HG02642 (cell line): ENCODE measurements around the gene ARL14.
"Not testable (repeated sequence)": the region's sequence is repeated elsewhere in the genome, so short reads cannot be mapped to it uniquely, and the experiment has no call there.

ENCODE experiments used
- ATAC-seq: cut with Tn5 transposase; IDR thresholded peaks from one replicate; pipeline ENCODE4 v1.9.1; 2021; ENCODE audit warnings: mild to moderate bottlenecking; ENCODE audit not compliant: unreplicated experiment, poor library complexity

Gene ARL14

DNA sequence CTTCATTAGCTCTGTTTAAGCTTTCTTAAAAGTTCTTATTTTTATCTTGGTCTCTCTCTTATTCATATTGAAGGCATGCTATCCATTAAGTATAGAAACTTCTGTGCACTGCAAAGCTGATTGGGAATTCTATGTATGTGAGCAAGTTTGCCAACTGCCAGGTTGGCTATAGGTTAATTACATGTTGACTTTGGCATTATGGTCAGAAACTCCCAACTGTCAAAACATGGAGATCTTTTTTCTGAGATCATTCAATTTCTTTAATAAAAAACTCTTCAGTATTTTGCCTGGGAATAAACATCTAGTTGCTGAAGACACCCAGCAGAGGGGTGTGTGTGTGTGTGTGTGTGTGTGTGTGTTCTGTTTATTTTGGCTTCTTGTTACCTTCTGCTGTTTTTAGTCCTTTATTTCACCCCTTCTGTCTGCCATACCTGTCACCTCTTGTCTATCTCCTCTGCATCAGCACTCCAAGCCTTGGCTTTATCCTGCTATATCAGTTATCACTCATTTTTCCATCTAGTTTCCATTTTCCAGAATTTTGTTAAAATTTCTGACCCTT is 1.3 kb upstream of the ARL14 start:
- no peak for ATAC-seq

DNA sequence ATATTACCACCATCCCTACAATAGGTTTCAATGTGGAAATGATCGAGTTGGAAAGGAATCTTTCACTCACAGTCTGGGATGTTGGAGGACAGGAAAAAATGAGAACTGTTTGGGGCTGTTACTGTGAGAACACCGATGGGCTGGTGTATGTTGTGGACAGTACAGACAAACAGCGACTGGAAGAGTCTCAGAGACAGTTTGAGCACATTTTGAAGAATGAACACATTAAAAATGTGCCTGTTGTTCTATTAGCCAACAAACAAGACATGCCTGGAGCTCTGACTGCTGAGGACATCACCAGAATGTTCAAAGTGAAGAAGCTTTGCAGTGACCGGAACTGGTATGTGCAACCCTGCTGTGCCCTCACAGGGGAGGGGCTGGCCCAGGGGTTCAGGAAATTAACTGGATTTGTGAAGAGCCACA is 510 bp downstream of the ARL14 start:
- no peak for ATAC-seq

DNA sequence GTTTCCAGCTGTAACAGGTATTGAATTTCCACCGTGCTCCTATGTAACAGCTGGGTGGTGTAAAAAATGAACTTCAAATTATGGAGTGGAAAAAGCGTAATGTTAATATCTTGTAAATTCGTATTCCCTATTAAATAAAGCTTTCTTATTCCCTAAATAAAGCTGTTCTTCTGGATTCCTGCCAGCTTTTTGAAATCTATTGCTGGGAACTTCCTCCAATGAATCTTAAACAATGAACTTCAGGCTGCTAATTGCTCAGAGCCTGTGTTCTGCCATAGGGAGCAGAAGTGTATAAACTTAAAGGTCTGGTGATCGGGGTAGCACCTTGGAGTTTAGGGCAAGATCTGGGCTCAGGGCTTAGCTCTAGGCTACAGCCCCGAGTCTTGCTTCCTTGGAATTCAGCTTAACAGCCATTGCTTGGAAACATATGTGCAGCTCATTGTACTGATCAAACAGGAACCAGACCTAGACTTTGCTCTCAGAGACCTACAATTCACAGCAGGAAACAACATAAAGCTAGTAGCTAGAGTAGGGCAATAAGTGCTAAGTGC is 1.4 kb downstream of the ARL14 start:
- ATAC-seq, result no peak

DNA sequence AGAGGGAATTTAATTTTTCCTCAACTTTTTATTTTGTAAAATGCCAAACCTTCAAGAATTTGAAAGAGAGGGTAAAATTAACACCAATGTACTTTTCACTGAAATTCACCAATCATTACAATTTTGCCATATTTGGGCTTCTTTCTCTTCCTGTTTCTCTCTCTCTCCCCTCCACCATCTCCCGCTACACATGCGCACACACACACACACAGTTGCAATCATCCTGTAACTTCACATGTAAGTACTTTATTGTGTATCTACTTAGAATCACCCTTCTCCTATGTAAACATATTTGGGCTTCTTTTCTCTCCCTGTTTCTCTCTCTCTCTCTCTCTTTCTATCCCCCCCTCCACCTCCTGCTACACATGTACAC is 7.4 kb downstream of the ARL14 start:
- ATAC-seq, result no peak

DNA sequence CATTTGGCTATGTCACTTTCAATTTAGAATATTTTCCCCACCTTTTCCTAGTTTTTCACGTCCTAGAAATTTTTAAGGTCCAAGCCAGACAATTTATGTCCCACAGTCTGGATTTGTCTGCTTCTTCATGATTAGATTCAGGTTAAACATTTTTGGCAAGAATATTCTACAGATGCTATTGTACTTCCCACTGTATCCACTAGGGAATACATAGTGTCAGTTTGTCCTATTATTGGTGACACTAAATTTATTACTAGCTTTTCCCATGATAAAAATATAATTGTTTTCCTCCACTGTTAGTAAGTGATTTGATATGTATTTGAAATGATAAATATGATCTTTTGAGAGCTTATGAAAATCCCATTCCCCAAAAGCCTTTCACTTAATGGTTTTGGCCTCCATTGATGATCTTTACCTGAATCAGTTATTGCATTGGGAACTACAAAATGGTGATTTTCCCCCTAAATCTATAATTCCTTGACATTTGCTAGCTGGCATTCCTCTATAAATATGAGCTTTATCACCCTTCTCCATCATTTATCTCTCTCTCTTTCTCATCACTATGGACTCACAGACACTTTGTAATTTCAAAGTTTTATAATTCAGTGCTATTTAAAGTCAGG is 8.3 kb downstream of the ARL14 start:
- no peak for ATAC-seq

DNA sequence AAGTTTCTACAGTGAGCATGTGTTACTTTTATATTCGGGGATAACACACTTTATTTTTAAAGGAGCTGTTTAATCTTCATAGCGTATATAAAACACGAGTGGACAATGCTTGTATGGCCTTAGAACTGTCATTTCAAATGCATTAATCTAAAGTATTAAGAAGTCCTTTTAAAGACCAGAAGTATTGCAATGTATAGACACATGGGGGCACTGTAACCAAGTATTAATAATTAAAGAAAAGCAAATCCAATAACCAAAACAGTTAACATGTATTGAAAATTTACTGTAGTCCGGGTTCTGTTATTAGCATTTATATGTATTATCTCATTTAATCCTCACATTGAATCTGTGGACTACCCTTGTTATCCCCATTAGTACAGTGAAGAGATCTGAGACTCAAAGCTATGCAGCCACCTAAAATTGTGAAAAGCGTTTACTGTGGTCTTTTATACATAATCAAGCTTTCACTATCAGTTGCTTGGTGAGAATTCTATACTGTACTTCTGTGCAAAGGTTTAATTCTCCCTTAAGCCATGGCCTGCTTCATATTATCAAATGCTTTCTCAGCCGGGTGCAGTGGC is 10.1 kb downstream of the ARL14 start:
- no peak for ATAC-seq

DNA sequence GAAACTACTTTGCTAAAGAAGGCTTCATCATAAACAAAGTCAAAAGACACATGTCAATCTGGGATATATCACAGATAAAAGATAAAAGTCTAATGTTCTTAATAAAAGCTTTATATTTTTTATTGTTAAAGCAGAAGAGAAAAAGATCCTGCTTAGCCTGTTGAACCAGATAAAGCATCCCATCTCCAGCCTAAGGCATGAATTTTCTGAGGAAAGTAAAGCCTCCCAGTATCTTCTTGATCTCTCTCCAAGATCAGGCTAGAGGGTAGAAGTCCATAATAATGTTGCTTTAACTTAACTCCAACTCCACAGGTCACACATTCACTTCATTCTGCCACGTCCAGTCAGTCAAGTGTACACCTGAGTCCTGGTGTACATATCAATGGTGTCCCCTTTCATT is 14.2 kb downstream of the ARL14 start:
- ATAC-seq, result no peak

DNA sequence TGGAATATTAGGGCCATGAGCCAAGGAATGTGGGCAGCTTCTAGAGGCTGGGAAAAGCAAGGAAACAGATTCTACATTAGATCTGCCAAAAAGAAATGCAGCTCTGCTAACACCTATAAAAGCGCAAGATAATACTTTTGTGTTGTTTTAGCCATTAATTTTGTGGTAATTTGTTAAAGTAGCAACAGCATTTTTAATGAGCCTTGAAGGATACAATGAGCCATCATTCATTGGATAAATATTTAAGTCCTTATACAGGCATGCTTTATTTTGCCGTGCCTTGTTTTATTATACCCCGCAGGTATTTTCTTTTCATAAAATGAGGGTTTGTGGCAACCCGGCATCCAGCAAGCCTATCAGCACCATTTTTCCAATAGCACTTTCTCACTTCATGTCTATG is 15.0 kb downstream of the ARL14 start:
- no peak for ATAC-seq

DNA sequence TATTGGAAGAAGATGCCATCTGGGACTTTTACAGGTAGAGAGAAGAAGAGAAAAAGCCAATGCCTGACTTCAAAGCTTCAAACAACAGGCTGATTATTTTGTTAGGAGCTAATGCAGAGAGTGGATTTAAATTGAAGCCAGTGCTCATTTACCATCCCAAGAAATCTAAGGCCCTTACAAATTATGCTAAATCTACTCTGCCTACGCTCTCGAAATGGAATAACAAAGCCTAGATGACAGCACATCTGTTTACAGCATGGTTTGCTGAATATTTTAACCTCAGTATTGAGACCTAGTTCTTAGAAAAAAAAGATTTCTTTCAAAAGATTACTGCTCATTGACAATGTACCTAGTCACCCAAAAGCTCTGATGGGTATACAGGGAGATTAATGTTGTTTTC is 16.2 kb downstream of the ARL14 start:
- no peak for ATAC-seq

DNA sequence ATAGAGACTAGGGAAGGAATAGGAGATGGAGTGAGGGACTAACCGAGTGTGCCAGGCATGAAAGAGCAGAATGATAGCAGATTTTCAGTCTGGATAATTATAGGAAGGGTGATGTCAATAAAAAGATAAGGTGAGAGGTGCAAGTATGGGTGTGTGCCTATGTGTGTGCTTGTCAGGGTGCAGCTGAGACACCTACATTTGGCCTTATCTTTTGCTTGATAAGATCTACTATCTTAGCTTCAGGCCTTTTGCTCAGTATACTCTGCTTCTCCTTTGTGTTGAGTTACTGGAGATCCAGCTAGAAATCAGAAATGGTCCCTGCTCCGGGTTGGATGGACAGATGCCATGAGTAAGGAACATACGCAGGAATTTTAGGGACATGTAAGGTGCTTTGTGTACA is 17.4 kb downstream of the ARL14 start:
- no peak for ATAC-seq

DNA sequence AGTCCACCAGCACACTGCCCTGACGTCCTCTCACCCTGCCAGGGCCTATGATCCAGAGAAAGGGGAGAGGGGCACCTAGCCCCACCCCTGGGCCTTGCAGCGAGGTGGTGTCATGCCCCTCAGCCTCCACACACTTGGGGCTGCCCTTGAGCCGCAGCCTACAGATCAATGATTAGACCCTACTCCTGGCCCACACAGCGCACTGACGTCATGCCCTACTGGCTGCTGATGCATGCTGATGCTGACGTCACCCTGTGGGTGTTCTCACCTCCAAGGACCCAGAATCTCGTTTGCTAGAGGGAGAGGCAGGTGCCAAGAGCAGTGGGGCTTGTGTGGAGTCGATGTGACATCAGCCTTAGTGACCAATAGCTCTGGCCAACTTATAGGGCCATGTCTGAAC is 18.0 kb downstream of the ARL14 start:
- ATAC-seq, result no peak

DNA sequence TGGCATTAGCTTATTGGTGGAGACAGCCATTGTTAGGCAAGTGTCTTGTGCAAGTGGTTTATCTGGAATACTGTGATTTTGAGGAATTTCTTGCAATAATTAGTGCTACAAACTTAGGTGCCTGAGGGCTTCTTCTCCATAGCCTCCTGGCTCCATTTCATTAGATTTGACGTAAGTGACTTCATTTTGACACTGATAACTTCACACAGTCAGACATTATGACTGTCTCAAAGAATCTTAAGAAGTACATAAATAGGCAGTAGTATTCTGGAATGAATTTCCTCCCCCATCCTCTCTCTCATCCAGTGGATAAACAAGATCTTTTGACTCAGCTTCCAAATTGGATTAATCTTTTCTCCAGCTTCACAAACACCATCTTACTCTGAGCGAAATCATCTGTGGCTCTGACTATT is 19.0 kb downstream of the ARL14 start:
- ATAC-seq, result no peak

DNA sequence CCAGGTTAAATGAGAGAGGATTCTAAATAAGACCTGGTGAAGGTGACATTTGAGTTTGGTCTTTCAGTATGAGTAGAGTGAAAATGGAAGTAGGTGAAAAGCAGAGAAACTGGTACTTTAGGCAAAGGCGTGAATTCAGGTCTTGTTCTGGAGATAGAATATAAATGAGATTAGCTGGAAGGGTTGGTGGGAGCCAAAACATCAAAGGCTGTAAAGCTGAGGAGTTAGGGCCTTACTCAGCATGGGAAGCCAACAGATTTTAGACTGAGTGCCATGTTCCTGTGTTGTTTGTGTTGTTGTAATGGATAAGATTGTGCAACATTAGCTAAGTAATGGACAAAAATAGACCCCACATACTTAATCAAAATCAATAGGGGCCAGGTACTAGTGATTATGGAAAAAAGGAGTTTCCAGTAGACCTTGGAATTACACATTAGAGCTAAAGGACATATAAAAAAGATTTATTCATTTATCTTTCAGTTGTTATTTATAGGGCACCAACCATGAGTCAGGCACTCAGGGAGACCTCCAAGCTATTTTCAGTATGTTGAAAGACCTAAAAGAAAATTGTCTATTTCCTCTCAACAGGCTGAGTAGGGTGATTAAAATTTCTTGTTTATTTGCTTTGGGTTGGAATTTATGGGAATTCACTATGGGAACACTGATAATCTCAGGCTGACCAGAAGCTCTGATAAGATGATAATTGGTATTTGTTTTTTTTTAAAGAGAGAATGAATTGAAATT is 20.8 kb downstream of the ARL14 start:
- peak; percentile 48 for ATAC-seq

DNA sequence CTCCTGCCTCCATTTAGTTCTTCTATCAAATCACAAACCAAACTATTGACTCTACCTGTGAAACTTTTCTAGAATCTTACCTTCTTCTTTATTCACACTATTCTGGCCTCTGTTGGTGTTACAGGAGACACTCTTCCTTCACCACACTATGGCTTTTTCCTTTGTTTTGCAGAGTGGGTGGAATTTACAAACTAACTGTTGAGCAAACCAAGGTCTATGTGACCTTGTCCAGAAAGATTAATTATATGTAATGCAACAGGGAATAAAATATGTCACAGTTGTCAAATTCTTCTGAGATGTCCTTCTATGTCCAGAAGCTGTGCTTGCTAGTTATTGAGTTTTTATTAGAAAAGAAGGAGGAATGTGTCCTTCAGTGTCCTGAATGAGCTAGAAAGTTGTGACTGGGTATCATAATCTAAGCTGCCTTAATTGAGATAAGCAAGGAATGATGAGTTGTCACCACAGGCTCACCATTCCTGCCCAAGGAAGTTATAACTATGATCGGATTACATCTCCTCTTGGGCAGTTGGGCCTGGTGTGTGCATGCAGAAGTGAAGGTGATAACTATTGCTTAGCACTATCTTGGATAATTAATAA is 21.7 kb downstream of the ARL14 start:
- ATAC-seq, result no peak

DNA sequence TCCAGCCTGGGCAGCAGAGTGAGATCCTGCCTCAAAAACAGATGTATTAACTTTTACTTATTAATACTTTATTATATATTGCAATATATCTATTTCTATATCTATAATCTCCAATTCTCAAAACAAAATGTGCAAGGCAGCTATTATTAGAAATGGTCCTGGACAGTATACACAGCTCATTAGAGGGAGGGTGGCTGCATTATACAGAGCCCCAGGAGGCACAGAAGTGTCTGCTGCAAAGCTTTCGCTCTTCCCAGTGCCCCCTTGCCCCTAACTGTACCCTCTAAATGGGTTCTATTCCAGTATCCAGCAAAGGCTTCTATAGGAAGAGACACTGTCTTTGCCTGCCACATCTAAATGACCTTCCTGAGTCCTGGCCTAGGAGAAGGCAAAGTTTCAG is 24.5 kb downstream of the ARL14 start:
- no peak for ATAC-seq

DNA sequence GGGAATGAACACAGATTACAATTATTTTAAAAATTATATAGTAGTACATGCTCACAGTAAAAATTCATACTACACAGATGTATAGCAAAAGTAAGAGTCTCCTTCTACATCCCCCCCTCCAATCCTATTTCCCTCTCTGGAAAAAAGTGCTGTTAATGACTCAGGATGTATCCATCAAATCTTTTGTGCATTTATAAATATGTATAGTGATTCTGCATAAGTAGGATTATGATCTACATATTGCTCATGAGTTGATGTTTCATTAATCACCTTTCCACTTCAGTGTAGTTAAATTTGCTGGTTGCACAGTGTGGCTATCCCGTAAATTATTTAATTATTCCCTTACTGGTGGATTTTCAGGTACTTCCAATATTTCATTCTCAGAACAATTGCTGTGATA is 25.3 kb downstream of the ARL14 start:
- no peak for ATAC-seq

DNA sequence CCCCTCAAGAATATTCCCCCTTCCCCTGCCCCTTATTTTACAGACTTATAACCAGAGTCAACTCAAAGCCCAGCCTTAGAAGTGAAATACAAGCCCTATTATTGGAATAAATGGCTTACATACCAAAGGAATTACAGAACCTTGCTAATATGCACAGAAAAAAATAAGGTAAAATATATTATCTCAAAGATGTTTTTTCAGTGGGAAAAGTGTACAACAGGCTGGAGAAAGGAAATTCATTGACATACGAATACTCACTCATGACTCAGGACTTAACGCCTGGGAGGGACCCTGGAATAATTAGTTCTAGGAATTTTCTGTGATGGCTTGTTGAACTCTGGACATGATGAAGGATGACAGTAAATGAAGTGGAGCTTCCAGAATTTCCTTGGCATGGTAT is 27.0 kb downstream of the ARL14 start:
- ATAC-seq, result no peak

DNA sequence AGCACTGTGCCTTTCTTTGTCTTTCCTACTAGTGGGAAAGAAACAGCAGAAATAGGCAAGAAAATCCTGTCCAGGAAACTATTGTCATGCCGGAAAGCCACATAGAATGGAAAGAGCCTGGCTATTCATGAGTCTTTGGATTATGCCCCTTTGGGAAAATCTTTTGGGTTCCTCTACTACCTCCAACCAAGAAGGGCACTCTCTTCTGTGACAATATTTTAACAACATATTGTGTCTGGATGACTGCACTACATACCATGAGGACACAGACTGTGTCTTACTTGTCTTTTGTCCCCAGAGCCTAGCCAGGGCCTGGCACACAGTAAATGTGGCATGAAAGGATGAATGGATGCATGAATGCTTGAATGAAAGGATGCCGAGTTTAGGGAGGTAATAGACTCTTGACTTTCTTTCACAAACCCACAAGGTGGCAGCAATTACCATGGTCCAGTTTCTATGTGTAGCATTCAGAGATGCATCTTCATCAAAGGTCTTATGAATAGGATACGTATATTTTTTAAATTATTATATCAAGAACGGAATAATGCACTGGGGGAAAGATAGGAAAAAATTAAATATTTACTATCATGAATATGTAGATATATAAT is 30.3 kb downstream of the ARL14 start:
- ATAC-seq, result peak; percentile 52

DNA sequence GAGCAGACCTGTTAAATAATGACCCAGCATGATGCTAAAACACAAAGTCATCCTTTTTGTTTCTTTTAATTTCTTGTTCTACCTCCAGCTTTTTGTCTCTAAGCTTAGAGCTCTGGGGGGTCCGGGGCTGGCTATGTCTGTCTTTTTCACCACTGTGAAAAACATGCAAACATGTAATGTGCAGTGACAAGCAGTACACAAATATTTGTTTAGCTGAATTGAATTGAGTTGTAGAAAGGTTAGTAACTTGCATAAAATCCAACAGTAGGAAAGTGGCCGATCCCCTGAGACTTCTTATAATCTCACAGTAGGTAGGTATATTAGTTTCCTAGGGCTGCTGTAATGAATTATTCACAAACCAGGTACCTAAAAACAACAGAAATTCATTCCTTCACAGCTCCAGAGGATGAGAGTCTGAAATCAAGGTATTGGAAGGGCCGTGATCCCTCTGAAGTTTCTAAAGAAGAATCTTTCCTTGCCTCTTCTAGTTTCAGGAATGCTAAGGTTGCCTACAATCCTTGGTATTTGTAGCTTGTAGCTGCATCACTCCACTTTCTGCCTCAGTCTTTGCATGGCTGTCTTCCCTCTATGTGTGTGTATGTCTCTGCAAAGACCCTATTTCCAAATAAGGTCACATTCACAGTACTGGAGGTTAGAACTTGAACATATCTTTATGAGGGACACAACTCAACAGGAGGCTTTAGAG is 32.7 kb downstream of the ARL14 start:
- no peak for ATAC-seq

DNA sequence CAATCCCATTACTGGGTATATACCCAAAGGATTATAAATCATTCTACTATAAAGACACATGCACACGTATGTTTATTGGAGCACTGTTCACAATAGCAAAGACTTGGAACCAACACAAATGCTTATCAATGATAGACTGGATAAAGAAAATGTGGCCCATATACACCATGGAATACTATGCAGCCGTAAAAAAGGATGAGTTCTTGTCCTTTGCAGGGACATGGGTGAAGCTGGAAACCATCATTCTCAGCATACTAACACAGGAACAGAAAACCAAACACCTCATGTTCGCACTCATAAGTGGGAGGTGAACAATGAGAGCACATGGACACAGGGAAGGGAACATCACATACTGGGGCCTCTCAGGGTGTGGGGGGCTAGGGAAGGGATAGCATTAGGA is 36.2 kb downstream of the ARL14 start:
- not testable (repeated sequence) for ATAC-seq
